DOHH2 (cell line): Measurements from ENCODE around the gene CDKN1C.

ENCODE experiments used
- H3F3A ChIP-seq: fragments of 200-600 bp; sonication (generic), shearing (Covaris generic); 2 replicates; pipeline ENCODE4 v1.6.0; 2016; ENCODE audit warnings: antibody characterized with exemption, mild to moderate bottlenecking; ENCODE audit not compliant: control insufficient read depth, insufficient read depth
- H3K27ac ChIP-seq: fragments of 200-600 bp; sonication (generic); 2 replicates; pipeline ENCODE4 v1.5.1; 2014; ENCODE audit warnings: low read depth, mild to moderate bottlenecking, low read length, moderate library complexity
- H3K27me3 ChIP-seq: fragments of 200-600 bp; sonication (generic); 2 replicates; pipeline ENCODE4 v1.6.1; 2014; ENCODE audit warnings: mild to moderate bottlenecking, low read length, mixed read lengths; ENCODE audit not compliant: control insufficient read depth
- H3K36me3 ChIP-seq: fragments of 200-600 bp; sonication (generic); 2 replicates; pipeline ENCODE4 v1.6.1; 2014; ENCODE audit warnings: mild to moderate bottlenecking, low read length, moderate library complexity, mixed read lengths; ENCODE audit not compliant: control insufficient read depth
- H3K4me1 ChIP-seq: fragments of 200-600 bp; sonication (generic); 2 replicates; pipeline ENCODE4 v1.6.1; 2014; ENCODE audit warnings: mild to moderate bottlenecking, low read length, mixed read lengths; ENCODE audit not compliant: control insufficient read depth
- H3K4me2 ChIP-seq: fragments of 200-600 bp; sonication (generic); 2 replicates; pipeline ENCODE4 v1.6.0; 2014; ENCODE audit warnings: mild to moderate bottlenecking, low read length, moderate library complexity
- H3K4me3 ChIP-seq: fragments of 200-600 bp; sonication (generic); 2 replicates; pipeline ENCODE4 v1.5.1; 2014; ENCODE audit warnings: mild to moderate bottlenecking, low read length, mixed read lengths
- H3K79me2 ChIP-seq: fragments of 200-600 bp; sonication (generic); 2 replicates; pipeline ENCODE4 v1.6.1; 2014; ENCODE audit warnings: mild to moderate bottlenecking, low read length, mixed read lengths; ENCODE audit not compliant: control insufficient read depth
- H3K9me2 ChIP-seq: fragments of 200-600 bp; sonication (generic); replicated peaks from 2 replicates; pipeline ENCODE4 v1.6.1; 2014; ENCODE audit warnings: mild to moderate bottlenecking, low read length, mixed read lengths; ENCODE audit not compliant: control insufficient read depth
- H3K9me3 ChIP-seq: fragments of 200-600 bp; sonication (generic); 2 replicates; pipeline ENCODE4 v1.6.1; 2014; ENCODE audit warnings: antibody characterized with exemption, low read length, mixed read lengths; ENCODE audit not compliant: control insufficient read depth, insufficient read depth
- H4K20me1 ChIP-seq: fragments of 200-600 bp; sonication (generic); 2 replicates; pipeline ENCODE4 v1.6.0; 2014; ENCODE audit warnings: low read depth, mild to moderate bottlenecking, antibody characterized with exemption, low read length, moderate library complexity; ENCODE audit not compliant: control insufficient read depth, insufficient read depth
- CTCF ChIP-seq: fragments of 200-600 bp; sonication (generic); IDR thresholded peaks from one replicate; pipeline ENCODE4 v1.5.1; 2014; ENCODE audit warnings: antibody characterized with exemption, mild to moderate bottlenecking, low read depth, low read length; ENCODE audit not compliant: poor library complexity, severe bottlenecking
- EZH2phosphoT487 ChIP-seq: fragments of 200-600 bp; sonication (generic); IDR thresholded peaks from 2 replicates; pipeline ENCODE4 v1.6.1; 2017; ENCODE audit warnings: borderline replicate concordance, mild to moderate bottlenecking, antibody characterized with exemption, low read length, moderate library complexity, mixed read lengths

Gene CDKN1C

DNA sequence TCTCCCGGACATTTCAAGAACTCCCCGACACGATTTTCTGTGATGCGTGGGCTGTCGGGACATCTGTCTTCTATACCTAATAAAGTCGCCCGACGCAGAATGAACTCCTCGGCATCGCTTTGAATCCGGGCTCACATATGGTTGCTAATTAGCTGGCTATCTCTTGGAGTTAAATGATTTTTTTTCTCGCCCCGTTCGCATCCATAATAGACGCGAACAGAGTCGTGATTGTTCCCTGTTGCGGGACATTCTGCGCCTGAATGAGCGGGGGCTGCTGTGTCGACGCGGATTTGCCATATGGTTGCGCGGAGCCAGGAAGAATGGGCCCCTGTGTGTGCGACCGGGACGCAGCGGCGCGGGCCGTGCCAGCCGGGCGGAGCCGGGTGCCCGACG lies 16.4 kb downstream of the CDKN1C start:
- Histone ChIP-seq H3K27ac (no peak overlapping the region), H4K20me1 (no peaks in the 10 kb centered on the region), H3K4me1 (no peaks in the 10 kb centered on the region), H3K9me3 (no peaks in the 10 kb centered on the region), H3K36me3 (no peaks in the 10 kb centered on the region), H3K79me2 (no peaks in the 10 kb centered on the region), H3K27me3 (no peaks in the 10 kb centered on the region), H3F3A (no peaks in the 10 kb centered on the region), H3K9me2 (no peaks in the 10 kb centered on the region), H3K4me3 (no peak overlapping the region), H3K4me2 (no peak overlapping the region)
- TF ChIP-seq EZH2phosphoT487, result no peak
- no peak for TF ChIP-seq CTCF

DNA sequence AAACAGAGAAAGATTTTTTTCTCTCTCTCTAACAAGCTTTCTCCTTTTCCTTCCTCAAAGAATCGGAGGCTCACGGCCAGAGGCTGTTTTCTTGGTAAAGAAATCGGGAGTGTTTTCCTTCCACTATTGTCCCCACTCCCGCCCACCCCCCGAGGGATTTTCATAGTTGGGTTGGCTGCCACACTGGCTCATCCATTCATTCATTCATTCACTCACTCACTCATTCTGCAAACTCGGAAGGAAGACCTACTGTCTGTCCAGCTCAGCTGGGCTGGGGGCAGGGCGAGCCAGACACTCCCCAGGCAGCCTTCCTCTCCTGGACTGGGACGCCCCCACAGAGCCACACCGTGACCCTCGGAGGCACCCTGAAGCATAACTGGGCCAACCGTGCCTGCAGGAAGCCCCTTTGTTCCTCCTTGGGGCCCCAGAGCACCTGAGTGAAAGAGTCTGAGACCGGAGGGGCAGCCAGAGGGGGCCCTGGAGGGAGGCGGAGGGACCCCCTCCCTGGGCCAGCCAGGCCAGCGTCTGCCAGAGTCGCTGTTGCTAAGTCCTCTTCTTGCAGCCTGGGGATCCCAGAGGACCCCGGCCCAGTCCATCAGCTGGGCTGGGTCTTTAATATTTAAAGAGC lies 17.0 kb downstream of the CDKN1C start:
- no peak overlapping the region for H3K4me2 ChIP-seq
- no peaks in the 10 kb centered on the region for H3K9me3 ChIP-seq
- no peak for TF ChIP-seq EZH2phosphoT487
- TF ChIP-seq CTCF, result no peak
- no peaks in the 10 kb centered on the region for H3K4me1 ChIP-seq
- H4K20me1 ChIP-seq, result no peaks in the 10 kb centered on the region
- H3K27me3 ChIP-seq, result no peaks in the 10 kb centered on the region
- no peaks in the 10 kb centered on the region for H3K9me2 ChIP-seq
- H3K27ac ChIP-seq, result no peak overlapping the region
- H3K79me2 ChIP-seq, result no peaks in the 10 kb centered on the region
- H3K36me3 ChIP-seq, result no peaks in the 10 kb centered on the region
- H3F3A ChIP-seq, result no peaks in the 10 kb centered on the region
- H3K4me3 ChIP-seq, result no peak overlapping the region

DNA sequence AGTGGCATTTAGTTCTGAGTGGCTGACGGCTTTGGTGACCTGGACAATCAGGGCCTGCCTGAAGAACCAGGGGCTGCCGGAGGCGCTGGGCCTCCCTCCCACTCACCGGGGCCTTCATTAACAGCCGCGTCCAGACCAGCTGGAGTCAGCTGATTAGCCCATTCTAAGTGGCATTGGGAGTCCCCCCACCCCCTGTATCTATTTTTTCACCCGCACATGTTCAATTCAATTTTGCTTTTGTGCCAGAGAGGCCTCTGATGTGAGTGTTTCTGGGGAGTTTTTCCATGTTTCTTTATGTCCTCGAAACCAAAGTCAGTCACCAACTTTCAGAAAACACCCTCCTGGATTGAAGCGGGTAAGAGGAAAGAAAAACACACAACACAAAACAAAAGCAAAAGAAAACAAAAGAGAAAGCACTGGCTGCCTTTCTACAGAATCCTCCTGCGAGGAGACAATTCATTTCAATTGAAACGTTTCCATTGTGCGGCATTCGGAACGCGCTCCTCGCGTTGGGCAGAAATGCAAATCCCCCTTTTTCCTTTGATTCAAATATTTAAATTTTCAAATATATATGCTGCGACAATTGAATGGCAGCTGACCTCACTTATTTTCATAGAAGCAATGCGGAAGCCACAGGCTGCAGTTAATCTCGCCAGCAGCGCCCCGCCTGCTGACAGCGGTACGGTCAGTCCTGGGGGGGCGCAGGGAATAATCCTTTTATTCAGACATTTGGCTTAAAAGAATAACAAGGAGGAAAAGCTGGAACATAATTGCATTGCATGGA lies 17.7 kb downstream of the CDKN1C start:
- H3K27me3 ChIP-seq, result no peaks in the 10 kb centered on the region
- H3K36me3 ChIP-seq, result no peaks in the 10 kb centered on the region
- no peaks in the 10 kb centered on the region for H4K20me1 ChIP-seq
- H3K27ac ChIP-seq, result no peak overlapping the region
- no peaks in the 10 kb centered on the region for H3K79me2 ChIP-seq
- TF ChIP-seq CTCF (no peak), EZH2phosphoT487 (no peak)
- no peak overlapping the region for H3K4me2 ChIP-seq
- no peaks in the 10 kb centered on the region for H3K4me1 ChIP-seq
- no peaks in the 10 kb centered on the region for H3K9me2 ChIP-seq
- no peak overlapping the region for H3K4me3 ChIP-seq
- no peaks in the 10 kb centered on the region for H3K9me3 ChIP-seq
- no peaks in the 10 kb centered on the region for H3F3A ChIP-seq
